ENCODE data around the gene GPR33. TPM values are rescaled to one million over a fixed set of nuclear protein-coding genes. Genes with fewer than 3 reads are reported as not detected.

GPR33 gene
- total RNA-seq, 1 donor from 2014 or later = not detected

- intact Hi-C loops (cut with DNase I) = no loop called here
- Histone ChIP-seq H3K27ac (no peak overlapping the region), H3K9me3 (no peaks in the 10 kb centered on the region), H3K27me3 (no peaks in the 10 kb centered on the region), H3K4me1 (no peaks in the 10 kb centered on the region), H3K4me3 (no peak overlapping the region), H3K36me3 (no peaks in the 10 kb centered on the region)
- TF ChIP-seq CTCF (IDR thresholded peaks at IDR 0.05) = no peak
- DNase-seq (no peak), ATAC-seq (no peak)
Measured at GRCh38 chr14:31527087-31527486, 39.2 kb upstream of the GPR33 start.

- intact Hi-C loops (cut with DNase I) = no loop called here
- no peak for TF ChIP-seq CTCF (IDR thresholded peaks at IDR 0.05)
Measured at GRCh38 chr14:31510855-31511254, 23.0 kb upstream of the GPR33 start.

DNA sequence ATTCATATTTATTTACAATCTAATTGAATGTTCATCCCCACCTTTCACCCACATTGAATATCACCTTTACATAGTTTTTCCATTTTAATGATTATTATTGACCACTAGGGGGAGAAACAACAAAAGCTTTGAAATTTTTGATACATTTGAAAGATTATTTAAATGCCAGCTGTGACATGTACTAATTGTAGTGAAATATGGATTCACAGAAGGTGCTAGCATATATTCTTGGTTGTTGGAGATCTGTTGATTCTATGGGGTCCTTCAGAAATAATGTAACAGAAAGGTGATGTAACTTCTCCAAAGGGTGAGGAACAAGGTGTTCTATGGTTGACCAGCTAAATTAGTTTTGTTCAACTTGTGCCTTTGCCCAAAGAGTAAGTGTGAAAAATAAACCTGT lies 22.4 kb upstream of the GPR33 start:
- Histone ChIP-seq H3K36me3 (no peaks in the 10 kb centered on the region), H3K9me3 (no peaks in the 10 kb centered on the region), H3K4me1 (peaks cover 10% of the 10 kb centered on the region), H3K27me3 (no peaks in the 10 kb centered on the region), H3K4me3 (no peak overlapping the region), H3K27ac (no peak overlapping the region)
- ATAC-seq = no peak
- intact Hi-C loops (cut with DNase I) = no loop called here
- peak; percentile 65 for TF ChIP-seq CTCF (IDR thresholded peaks at IDR 0.05)
- DNase-seq = no peak

More at GRCh38 chr14:31510855-31511254, 23.0 kb upstream of the GPR33 start:
- Histone ChIP-seq H3K9me3 (no peaks in the 10 kb centered on the region), H3K27ac (no peak overlapping the region), H3K4me1 (peaks cover 5% of the 10 kb centered on the region), H3K4me3 (no peak overlapping the region), H3K27me3 (no peaks in the 10 kb centered on the region), H3K36me3 (no peaks in the 10 kb centered on the region)
- no peak for DNase-seq
- ATAC-seq = no peak

- DNase-seq (no peak), ATAC-seq (no peak)
- H3K4me1 ChIP-seq = peaks cover 17% of the 10 kb centered on the region
- H3K27me3 ChIP-seq = no peaks in the 10 kb centered on the region
- TF ChIP-seq CTCF (IDR thresholded peaks at IDR 0.05) = no peak
- intact Hi-C loops (cut with DNase I) = no loop called here
- H3K4me3 ChIP-seq = no peak overlapping the region
- H3K36me3 ChIP-seq = no peaks in the 10 kb centered on the region
- no peak overlapping the region for H3K27ac ChIP-seq
- H3K9me3 ChIP-seq = no peaks in the 10 kb centered on the region
Measured at GRCh38 chr14:31508135-31508534, 20.3 kb upstream of the GPR33 start.

DNA sequence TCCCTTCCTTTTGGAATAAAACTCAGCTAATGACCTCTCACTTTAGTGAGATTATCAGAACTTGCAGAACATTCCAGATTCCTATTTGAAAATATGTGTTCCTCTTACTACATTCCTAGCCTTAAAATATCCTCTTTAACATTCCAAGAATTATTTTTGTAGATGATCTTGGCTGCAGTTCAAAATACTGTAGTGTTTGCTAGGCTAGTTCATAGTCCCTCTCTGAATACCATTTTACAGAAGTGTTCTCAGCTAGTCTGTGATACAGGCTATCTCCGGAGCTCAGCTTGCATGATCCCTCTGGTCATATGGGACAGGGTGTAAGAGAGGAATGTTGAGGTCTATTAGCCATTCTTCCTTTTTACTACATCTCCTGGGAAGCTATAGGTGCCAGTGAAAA lies 17.6 kb upstream of the GPR33 start:
- no peak overlapping the region for H3K4me3 ChIP-seq
- peaks cover 17% of the 10 kb centered on the region for H3K4me1 ChIP-seq
- H3K9me3 ChIP-seq = no peaks in the 10 kb centered on the region
- no peaks in the 10 kb centered on the region for H3K36me3 ChIP-seq
- no peak for TF ChIP-seq CTCF (IDR thresholded peaks at IDR 0.05)
- intact Hi-C loops (cut with DNase I) = no loop called here
- ATAC-seq (peak; percentile 90), DNase-seq (no peak)
- peak overlapping the region; percentile 37 for H3K27ac ChIP-seq
- H3K27me3 ChIP-seq = no peaks in the 10 kb centered on the region

DNA sequence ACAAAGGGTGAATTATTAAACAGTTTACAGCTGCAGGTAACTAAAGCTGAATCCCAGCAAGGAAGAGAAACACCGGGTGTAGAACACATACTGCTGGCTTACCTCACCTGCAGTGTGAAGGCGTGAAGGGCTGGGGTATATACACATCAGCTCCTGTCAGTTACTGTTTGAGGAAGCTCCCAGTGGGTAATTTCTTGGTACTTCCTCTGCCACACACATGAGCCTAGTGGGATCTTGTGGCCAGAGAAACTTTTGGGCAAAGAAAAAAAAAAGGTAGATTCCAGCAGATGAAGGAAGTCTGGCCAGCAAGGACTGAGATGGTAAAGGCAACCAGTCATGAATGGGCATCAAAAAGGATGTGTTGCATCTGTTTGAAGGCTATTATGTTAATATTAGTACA lies 14.0 kb upstream of the GPR33 start:
- peak; percentile 43 for ATAC-seq
- H3K36me3 ChIP-seq = no peaks in the 10 kb centered on the region
- peaks cover 17% of the 10 kb centered on the region for H3K4me1 ChIP-seq
- DNase-seq = no peak
- intact Hi-C loops (cut with DNase I) = no loop called here
- H3K9me3 ChIP-seq = no peaks in the 10 kb centered on the region
- no peak for TF ChIP-seq CTCF (IDR thresholded peaks at IDR 0.05)
- no peak overlapping the region for H3K27ac ChIP-seq
- no peaks in the 10 kb centered on the region for H3K27me3 ChIP-seq
- H3K4me3 ChIP-seq = no peak overlapping the region
